Activated CD8-positive, alpha-beta memory T cell treated with anti-CD3 and anti-CD28 coated beads, Interleukin-2, amount 10 ng/mL, durations not matched to agents 7 days and 5 days (primary cell): ENCODE results near the gene NRP1. TPM values are rescaled to one million over a fixed set of nuclear protein-coding genes. Genes with fewer than 3 reads are reported as not detected.

ENCODE experiments used
- ATAC-seq: fragments of 150-1000 bp; cut with Tn5 transposase; one replicate; pipeline ENCODE4 v1.10.0; 2021; ENCODE audit warnings: moderate library complexity
- CTCF ChIA-PET: fragments of 350-600 bp; sonication (Branson Sonifier 250); formaldehyde crosslinking; loops from one replicate; lab custom pipeline; 2021; ENCODE audit warnings: antibody characterized with exemption; lab: Charles Lee
- DNase-seq: peaks from one replicate; pipeline ENCODE4 v3.0.0-alpha.2; 2020
- H3K27ac Mint-ChIP-seq: one replicate; pipeline ENCODE4 v1.8.0; 2021; ENCODE audit warnings: mild to moderate bottlenecking, mixed read lengths
- H3K27me3 Mint-ChIP-seq: one replicate; pipeline ENCODE4 v1.8.0; 2021; ENCODE audit warnings: mixed read lengths
- H3K36me3 Mint-ChIP-seq: one replicate; pipeline ENCODE4 v1.8.0; 2021; ENCODE audit warnings: mild to moderate bottlenecking, mixed read lengths
- H3K4me1 Mint-ChIP-seq: one replicate; pipeline ENCODE4 v1.8.0; 2021; ENCODE audit warnings: mixed read lengths
- H3K4me3 Mint-ChIP-seq: one replicate; pipeline ENCODE4 v1.8.0; 2021; ENCODE audit warnings: mild to moderate bottlenecking, moderate library complexity, mixed read lengths
- H3K9me3 Mint-ChIP-seq: one replicate; pipeline ENCODE4 v1.8.0; 2022; ENCODE audit warnings: low read depth, mixed read lengths
- total RNA-seq, 2 experiments: library from RNA; stranded (reverse); gene quantifications; one replicate each; pipeline ENCODE4 v1.2.3, GENCODE V29; 2021

NRP1 gene
- total RNA-seq, 2 experiments from 2014 or later: 0.55 to 2.0 TPM

GRCh38 chr10:33252324-33252723 is 82.1 kb downstream of the NRP1 start:
- Mint-ChIP-seq H3K9me3 (peaks cover 9% of the 10 kb centered on the region), H3K27ac (no peak overlapping the region), H3K27me3 (peaks cover 30% of the 10 kb centered on the region), H3K4me3 (no peak overlapping the region), H3K4me1 (peaks cover 36% of the 10 kb centered on the region), H3K36me3 (no peaks in the 10 kb centered on the region)
- DNase-seq: no peak
- CTCF ChIA-PET: no interaction called here
- no peak for ATAC-seq

- Mint-ChIP-seq H3K36me3 (no peaks in the 10 kb centered on the region), H3K9me3 (peaks cover 9% of the 10 kb centered on the region), H3K4me3 (no peak overlapping the region), H3K27me3 (peaks cover 33% of the 10 kb centered on the region), H3K27ac (no peak overlapping the region), H3K4me1 (peaks cover 36% of the 10 kb centered on the region)
- CTCF ChIA-PET: interaction anchor here (0.6 to 0.8 kb wide), 2 partner anchors 78 to 94 kb away, joined by 3 read pairs; no protein-coding TSS in a partner anchor
- no peak for DNase-seq
- ATAC-seq: no peak
Observed at GRCh38 chr10:33249659-33250345, 84.7 kb downstream of the NRP1 start.

- peaks cover 36% of the 10 kb centered on the region for H3K4me1 Mint-ChIP-seq
- CTCF ChIA-PET: interaction anchor here (0.8 kb wide), 1 partner anchor 94 kb away, joined by 3 read pairs; no protein-coding TSS in a partner anchor
- H3K27ac Mint-ChIP-seq: no peak overlapping the region
- H3K4me3 Mint-ChIP-seq: no peak overlapping the region
- H3K27me3 Mint-ChIP-seq: peaks cover 33% of the 10 kb centered on the region
- DNase-seq (no peak), ATAC-seq (no peak)
- H3K36me3 Mint-ChIP-seq: no peaks in the 10 kb centered on the region
- H3K9me3 Mint-ChIP-seq: peaks cover 9% of the 10 kb centered on the region
Observed at GRCh38 chr10:33249137-33249536, 85.3 kb downstream of the NRP1 start.

- H3K36me3 Mint-ChIP-seq: no peaks in the 10 kb centered on the region
- peak; percentile 86 for ATAC-seq
- H3K9me3 Mint-ChIP-seq: peaks cover 9% of the 10 kb centered on the region
- H3K27me3 Mint-ChIP-seq: peaks cover 35% of the 10 kb centered on the region
- H3K27ac Mint-ChIP-seq: peak overlapping the region; percentile 41
- CTCF ChIA-PET: interaction anchor here (0.8 kb wide), 1 partner anchor 93 kb away, joined by 3 read pairs; no protein-coding TSS in a partner anchor
- peak; percentile 43 for DNase-seq
- H3K4me1 Mint-ChIP-seq: peaks cover 36% of the 10 kb centered on the region
- no peak overlapping the region for H3K4me3 Mint-ChIP-seq
Observed at GRCh38 chr10:33248638-33249037, 85.8 kb downstream of the NRP1 start.

- peaks cover 9% of the 10 kb centered on the region for H3K9me3 Mint-ChIP-seq
- ATAC-seq (no peak), DNase-seq (no peak)
- H3K36me3 Mint-ChIP-seq: no peaks in the 10 kb centered on the region
- no peak overlapping the region for H3K27ac Mint-ChIP-seq
- no peak overlapping the region for H3K4me3 Mint-ChIP-seq
- peaks cover 27% of the 10 kb centered on the region for H3K4me1 Mint-ChIP-seq
- CTCF ChIA-PET: no interaction called here
- H3K27me3 Mint-ChIP-seq: peaks cover 31% of the 10 kb centered on the region
Observed at GRCh38 chr10:33247221-33247922, 87.1 kb downstream of the NRP1 start.

- Mint-ChIP-seq H3K27ac (no peak overlapping the region), H3K4me1 (peaks cover 19% of the 10 kb centered on the region), H3K27me3 (peaks cover 37% of the 10 kb centered on the region), H3K9me3 (peaks cover 3% of the 10 kb centered on the region), H3K4me3 (no peak overlapping the region), H3K36me3 (no peaks in the 10 kb centered on the region)
- no peak for ATAC-seq
- CTCF ChIA-PET: no interaction called here
- DNase-seq: no peak
Observed at GRCh38 chr10:33245343-33245742, 89.1 kb downstream of the NRP1 start.

- Mint-ChIP-seq H3K27me3 (peaks cover 43% of the 10 kb centered on the region), H3K36me3 (no peaks in the 10 kb centered on the region), H3K4me3 (no peak overlapping the region), H3K9me3 (no peaks in the 10 kb centered on the region), H3K27ac (no peak overlapping the region), H3K4me1 (peaks cover 16% of the 10 kb centered on the region)
- ATAC-seq (no peak), DNase-seq (no peak)
- CTCF ChIA-PET: no interaction called here
Observed at GRCh38 chr10:33244354-33244967, 90.0 kb downstream of the NRP1 start.

- Mint-ChIP-seq H3K27me3 (peaks cover 41% of the 10 kb centered on the region), H3K36me3 (no peaks in the 10 kb centered on the region), H3K27ac (no peak overlapping the region), H3K4me1 (peaks cover 9% of the 10 kb centered on the region), H3K9me3 (no peaks in the 10 kb centered on the region), H3K4me3 (no peak overlapping the region)
- DNase-seq (no peak), ATAC-seq (no peak)
- CTCF ChIA-PET: no interaction called here
Observed at GRCh38 chr10:33243703-33244102, 90.8 kb downstream of the NRP1 start.

GRCh38 chr10:33242931-33243330 is 91.5 kb downstream of the NRP1 start:
- Mint-ChIP-seq H3K27ac (no peak overlapping the region), H3K9me3 (no peaks in the 10 kb centered on the region), H3K36me3 (no peaks in the 10 kb centered on the region), H3K4me3 (no peak overlapping the region), H3K4me1 (peaks cover 1% of the 10 kb centered on the region), H3K27me3 (peaks cover 40% of the 10 kb centered on the region)
- ATAC-seq: no peak
- CTCF ChIA-PET: no interaction called here
- no peak for DNase-seq

GRCh38 chr10:33241351-33241750 is 93.1 kb downstream of the NRP1 start:
- CTCF ChIA-PET: no interaction called here
- H3K36me3 Mint-ChIP-seq: no peaks in the 10 kb centered on the region
- no peak for ATAC-seq
- peaks cover 32% of the 10 kb centered on the region for H3K27me3 Mint-ChIP-seq
- no peak overlapping the region for H3K4me3 Mint-ChIP-seq
- no peaks in the 10 kb centered on the region for H3K4me1 Mint-ChIP-seq
- no peak overlapping the region for H3K27ac Mint-ChIP-seq
- no peak for DNase-seq
- no peaks in the 10 kb centered on the region for H3K9me3 Mint-ChIP-seq

- DNase-seq: no peak
- Mint-ChIP-seq H3K27me3 (peaks cover 30% of the 10 kb centered on the region), H3K27ac (no peak overlapping the region), H3K4me1 (no peaks in the 10 kb centered on the region), H3K9me3 (no peaks in the 10 kb centered on the region), H3K4me3 (no peak overlapping the region), H3K36me3 (no peaks in the 10 kb centered on the region)
- CTCF ChIA-PET: no interaction called here
- no peak for ATAC-seq
Observed at GRCh38 chr10:33240931-33241330, 93.5 kb downstream of the NRP1 start.

- Mint-ChIP-seq H3K36me3 (no peaks in the 10 kb centered on the region), H3K4me3 (no peak overlapping the region), H3K27ac (no peak overlapping the region), H3K4me1 (no peaks in the 10 kb centered on the region), H3K27me3 (peaks cover 25% of the 10 kb centered on the region), H3K9me3 (no peaks in the 10 kb centered on the region)
- CTCF ChIA-PET: no interaction called here
- no peak for DNase-seq
- ATAC-seq: no peak
Observed at GRCh38 chr10:33240258-33240657, 94.2 kb downstream of the NRP1 start.

- H3K27ac Mint-ChIP-seq: no peak overlapping the region
- H3K27me3 Mint-ChIP-seq: peaks cover 20% of the 10 kb centered on the region
- H3K36me3 Mint-ChIP-seq: no peaks in the 10 kb centered on the region
- DNase-seq (no peak), ATAC-seq (no peak)
- CTCF ChIA-PET: no interaction called here
- no peak overlapping the region for H3K4me3 Mint-ChIP-seq
- H3K9me3 Mint-ChIP-seq: no peaks in the 10 kb centered on the region
- H3K4me1 Mint-ChIP-seq: no peaks in the 10 kb centered on the region
Observed at GRCh38 chr10:33239257-33239656, 95.2 kb downstream of the NRP1 start.

- Mint-ChIP-seq H3K4me1 (no peaks in the 10 kb centered on the region), H3K4me3 (no peak overlapping the region), H3K27ac (no peak overlapping the region), H3K27me3 (peaks cover 17% of the 10 kb centered on the region), H3K9me3 (no peaks in the 10 kb centered on the region), H3K36me3 (no peaks in the 10 kb centered on the region)
- CTCF ChIA-PET: no interaction called here
- DNase-seq (no peak), ATAC-seq (no peak)
Observed at GRCh38 chr10:33238643-33239042, 95.8 kb downstream of the NRP1 start.
